Right lobe of liver (tissue), 6 donors: ENCODE data around the gene SEPTIN2. TPM values are rescaled to one million over a fixed set of nuclear protein-coding genes. Genes with fewer than 3 reads are reported as not detected.

ENCODE experiments used
- ATAC-seq, 4 donors: fragments of 200-7000 bp; cut with Tn5 transposase; one replicate each; pipeline ENCODE4 v1.9.1; 2020; ENCODE audit warnings: mild to moderate bottlenecking in 4 of 4, moderate library complexity in 4 of 4
- DNase-seq, 3 donors: peaks; one replicate each; pipeline ENCODE4 v3.0.0-alpha.2; 2020
- H3K27ac ChIP-seq, 3 donors: fragments of 200-600 bp; one replicate each; pipeline ENCODE4 v1.8.0; 2022
- H3K27me3 ChIP-seq, 2 donors: fragments of 200-600 bp; one replicate each; pipeline ENCODE4 v1.8.0; 2022
- H3K36me3 ChIP-seq, 4 donors: fragments of 200-600 bp; sonication (generic) in 1 of 4; one replicate each; pipeline versions ENCODE4 v1.5.1 to v1.8.0; 2017 to 2022; ENCODE audit warnings: control low read depth in 1 of 4
- H3K4me1 ChIP-seq, 4 donors: fragments of 200-600 bp; sonication (generic) in 1 of 4; one replicate each; pipeline versions ENCODE4 v1.5.1 to v1.8.0; 2017 to 2022; ENCODE audit warnings: control low read depth in 1 of 4
- H3K4me3 ChIP-seq, 3 donors: fragments of 200-600 bp; one replicate each; pipeline ENCODE4 v1.8.0; 2022
- H3K9me3 ChIP-seq, 4 donors: fragments of 200-600 bp; sonication (generic) in 1 of 4; one replicate each; pipeline versions ENCODE4 v1.5.1 to v1.8.0; 2017 to 2022; ENCODE audit warnings: control low read depth in 1 of 4
- CTCF ChIP-seq, 4 donors: fragments of 200-600 bp in 3 of 4; fragments of 450-650 bp in 1 of 4; IDR thresholded peaks; one replicate each; pipeline versions ENCODE4 v1.5.1 to v1.8.0; 2016 to 2022; ENCODE audit warnings: antibody characterized with exemption in 4 of 4, mild to moderate bottlenecking in 2 of 4
- POLR2A ChIP-seq: fragments of 450-650 bp; IDR thresholded peaks from one replicate; pipeline ENCODE4 v1.6.1; 2017; ENCODE audit warnings: antibody characterized with exemption, mild to moderate bottlenecking
- WGBS: methylation state at CpG from one replicate; pipeline ENCODE4 v1.1.6; 2018; ENCODE audit warnings: low coverage, low lambda C conversion rate; ENCODE audit not compliant: insufficient coverage; ENCODE audit errors: missing lambda C conversion rate; 5-methylcytosine and 5-hydroxymethylcytosine counted together
- intact Hi-C, 2 donors: fragments of 100-400 bp; cut with DNase I; formaldehyde crosslinking; loops; one replicate each; pipeline versions ENCODE4 v1.11.2 to v1.14.1; 2022
- total RNA-seq, 6 experiments: library from RNA; depleted of rRNA in 2 of 6; stranded (reverse); fragments of >200 nt in 2 of 6; fragmentation: NEBNext Ultra II Directional in 3 of 6; extraction: Animal tissue kit (Norgen Biotek cat#: 25700) in 3 of 6; gene quantifications; one replicate each; pipeline versions ENCODE4 v1.1.0 to v1.2.4, GENCODE V29; 2016 to 2023
- donor health status: DM: no; HTN: yes; CAD: no.
- donor health status: DM: no; HTN: no; CAD: no.
- donor health status: DM: no; HTN: no; CAD: no.
- donor health status: DM: no; HTN: yes; CAD: no.
- donor health status: DM: no; HTN: yes; CAD: no.

SEPTIN2 gene
- total RNA-seq, 6 experiments from 2014 or later = 66.6 to 97.9 (median 86.2) TPM

- peaks cover 0 to 50% (median 19%) of the 10 kb centered on the region in 4 donors for H3K4me1 ChIP-seq
- WGBS = 86% methylated on average over 9 of the region's 15 CpGs
- no peak for ATAC-seq
- no peaks in the 10 kb centered on the region for H3K27me3 ChIP-seq
- H3K27ac ChIP-seq = peak overlapping the region in 1 of 3 donors; percentile 98
- H3K9me3 ChIP-seq = no peaks in the 10 kb centered on the region
- H3K36me3 ChIP-seq = peaks cover 0 to 40% (median 22%) of the 10 kb centered on the region in 4 donors
- intact Hi-C loops = no loop called here
- H3K4me3 ChIP-seq = peak overlapping the region in 1 of 3 donors; percentile 14
- no peak for DNase-seq
- no peak for TF ChIP-seq POLR2A
- TF ChIP-seq CTCF (IDR thresholded peaks at IDR 0.05) = no peak
Observed at GRCh38 chr2:241269707-241270520, 45.8 kb upstream of the SEPTIN2 start.

- Histone ChIP-seq H3K9me3 (no peaks in the 10 kb centered on the region), H3K27ac (peak overlapping the region in 1 of 3 donors; percentile 98), H3K4me1 (peaks cover 0 to 50% (median 19%) of the 10 kb centered on the region in 4 donors), H3K27me3 (no peaks in the 10 kb centered on the region), H3K4me3 (peak overlapping the region; percentile 60 to 88 (median 85)), H3K36me3 (peaks cover 0 to 34% (median 19%) of the 10 kb centered on the region in 4 donors)
- no peak for ATAC-seq
- TF ChIP-seq POLR2A (no peak), CTCF (IDR thresholded peaks at IDR 0.05) (no peak)
- 10% methylated on average over 2 of the region's 5 CpGs for WGBS
- intact Hi-C loops = no loop called here
- no peak for DNase-seq
Observed at GRCh38 chr2:241270531-241270930, 45.2 kb upstream of the SEPTIN2 start.

- H3K4me3 ChIP-seq = peak overlapping the region; percentile 60 to 88 (median 85)
- peak overlapping the region; percentile 92 to 98 (median 94) for H3K27ac ChIP-seq
- peak; percentile 90 to 94 (median 93) for DNase-seq
- TF ChIP-seq CTCF (IDR thresholded peaks at IDR 0.05) (no peak), POLR2A (peak; percentile 55)
- WGBS = 0% methylated on average over 4 of the region's 37 CpGs
- no peaks in the 10 kb centered on the region for H3K27me3 ChIP-seq
- peak; percentile 86 to 89 (median 88) for ATAC-seq
- peaks cover 0 to 50% (median 19%) of the 10 kb centered on the region in 4 donors for H3K4me1 ChIP-seq
- no peaks in the 10 kb centered on the region for H3K9me3 ChIP-seq
- H3K36me3 ChIP-seq = peaks cover 0 to 21% (median 12%) of the 10 kb centered on the region in 4 donors
- intact Hi-C loops = no loop called here
Observed at GRCh38 chr2:241271706-241272302, 43.9 kb upstream of the SEPTIN2 start.

- TF ChIP-seq POLR2A (no peak), CTCF (IDR thresholded peaks at IDR 0.05) (no peak)
- Histone ChIP-seq H3K4me1 (peaks cover 0 to 50% (median 19%) of the 10 kb centered on the region in 4 donors), H3K27me3 (no peaks in the 10 kb centered on the region), H3K4me3 (peak overlapping the region; percentile 60 to 88 (median 85)), H3K36me3 (peaks cover 0 to 15% (median 9%) of the 10 kb centered on the region in 4 donors), H3K9me3 (no peaks in the 10 kb centered on the region), H3K27ac (peak overlapping the region; percentile 92 to 98 (median 94))
- ATAC-seq (peak; percentile 69 to 84 (median 73)), DNase-seq (peak; percentile 74 to 80 (median 78))
- intact Hi-C loops = no loop called here
- WGBS = 2% methylated on average over 6 of the region's 102 CpGs
Observed at GRCh38 chr2:241272303-241273209, 43.2 kb upstream of the SEPTIN2 start.
